ENCODE measurements around the gene TECPR2.

Gene TECPR2

DNA sequence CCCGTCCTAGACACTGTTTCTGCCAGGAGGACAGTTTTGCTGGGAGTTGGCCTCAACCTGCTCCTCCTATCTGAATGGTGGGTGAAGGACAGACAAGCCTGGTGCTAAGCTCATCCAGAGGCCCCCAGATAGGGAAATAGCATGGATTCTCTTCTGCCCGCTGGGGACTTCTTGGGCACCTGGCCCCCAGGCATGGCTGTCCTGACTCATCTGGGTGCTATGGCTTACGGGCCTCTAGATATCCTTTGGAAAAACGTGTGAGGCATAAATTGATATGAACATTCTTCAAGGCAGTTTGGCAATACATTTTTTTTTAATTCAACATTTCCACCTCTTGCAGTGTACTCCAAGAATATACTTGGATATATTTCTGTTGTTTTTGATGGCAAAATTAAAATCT is 8.6 kb downstream of the TECPR2 start:
- no peak for DNase-seq (ENCODE audit: low read depth in 2 of 2, low spot score in 1 of 2)

- no peak for DNase-seq (ENCODE audit: low read depth in 2 of 2, low spot score in 1 of 2)
These were observed 10.4 kb downstream of the TECPR2 start for GRCh38 chr14:102373110-102373509.

DNA sequence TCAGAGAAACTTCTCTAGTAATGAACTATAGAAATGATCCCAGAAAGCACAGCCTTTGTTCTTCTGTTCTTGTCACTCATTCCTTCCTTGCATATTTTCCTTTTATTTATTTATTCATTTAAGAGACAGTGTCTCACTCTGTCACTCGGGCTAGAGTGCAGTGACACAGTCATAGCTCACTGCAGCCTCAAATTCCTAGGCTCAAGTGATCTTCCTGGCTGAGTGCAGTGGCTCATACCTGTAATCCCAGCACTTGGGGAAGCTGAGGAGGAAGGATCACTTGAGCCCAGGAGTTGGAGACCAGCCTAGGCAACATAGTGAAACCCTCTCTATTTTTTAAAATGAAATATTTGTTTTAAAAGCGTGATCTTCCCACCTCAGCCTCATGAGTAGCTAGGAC is 11.5 kb downstream of the TECPR2 start:
- DNase-seq (ENCODE audit: low read depth in 2 of 2, low spot score in 1 of 2): no peak

- DNase-seq (ENCODE audit: low read depth in 2 of 2, low spot score in 1 of 2): no peak
These were observed 12.4 kb downstream of the TECPR2 start for GRCh38 chr14:102375119-102375518.

GRCh38 chr14:102377696-102378095 is 15.0 kb downstream of the TECPR2 start:
- DNase-seq (ENCODE audit: low read depth in 2 of 2, low spot score in 1 of 2): no peak

- DNase-seq (ENCODE audit: low read depth in 2 of 2, low spot score in 1 of 2): no peak
These were observed 16.1 kb downstream of the TECPR2 start for GRCh38 chr14:102378830-102379229.

DNA sequence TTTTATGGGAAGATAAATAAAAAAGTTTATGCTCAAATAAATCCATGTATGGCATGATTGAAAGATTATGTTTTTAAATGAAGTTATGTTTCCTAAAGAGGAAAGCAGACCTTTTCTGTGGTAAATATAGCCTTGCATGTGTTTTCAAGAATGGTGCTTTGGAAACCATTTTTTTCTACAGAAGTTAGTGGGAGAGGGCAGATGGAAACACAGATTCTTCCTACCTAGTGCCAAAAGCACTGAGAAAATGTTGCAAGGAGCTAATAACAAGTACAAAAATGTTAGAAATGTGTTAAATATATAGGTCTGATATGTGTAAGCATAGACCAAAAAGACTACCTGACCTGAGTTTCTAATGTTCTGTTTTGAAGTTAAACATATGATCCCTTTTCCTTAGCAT is 24.3 kb downstream of the TECPR2 start:
- no peak for DNase-seq (ENCODE audit: low read depth in 2 of 2, low spot score in 1 of 2)

DNA sequence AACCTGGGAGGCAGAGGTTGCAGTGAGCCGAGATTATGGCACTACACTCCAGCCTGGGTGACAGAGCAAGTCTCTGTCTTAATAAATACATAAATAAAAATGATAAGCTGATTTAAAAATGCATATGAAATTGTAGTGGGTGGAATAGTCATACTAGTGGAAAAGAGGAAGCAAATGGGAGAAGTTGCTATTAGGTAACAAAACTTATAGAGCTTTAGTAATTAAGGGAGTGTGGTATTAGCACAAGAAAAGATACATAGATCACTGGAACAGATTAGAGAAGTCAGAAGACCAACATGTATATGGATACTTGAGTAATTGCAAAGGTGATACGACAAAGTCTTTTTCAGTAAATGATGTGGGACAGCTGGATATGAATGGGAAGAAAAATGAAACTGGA is 26.5 kb downstream of the TECPR2 start:
- DNase-seq (ENCODE audit: low read depth in 2 of 2, low spot score in 1 of 2): no peak

DNA sequence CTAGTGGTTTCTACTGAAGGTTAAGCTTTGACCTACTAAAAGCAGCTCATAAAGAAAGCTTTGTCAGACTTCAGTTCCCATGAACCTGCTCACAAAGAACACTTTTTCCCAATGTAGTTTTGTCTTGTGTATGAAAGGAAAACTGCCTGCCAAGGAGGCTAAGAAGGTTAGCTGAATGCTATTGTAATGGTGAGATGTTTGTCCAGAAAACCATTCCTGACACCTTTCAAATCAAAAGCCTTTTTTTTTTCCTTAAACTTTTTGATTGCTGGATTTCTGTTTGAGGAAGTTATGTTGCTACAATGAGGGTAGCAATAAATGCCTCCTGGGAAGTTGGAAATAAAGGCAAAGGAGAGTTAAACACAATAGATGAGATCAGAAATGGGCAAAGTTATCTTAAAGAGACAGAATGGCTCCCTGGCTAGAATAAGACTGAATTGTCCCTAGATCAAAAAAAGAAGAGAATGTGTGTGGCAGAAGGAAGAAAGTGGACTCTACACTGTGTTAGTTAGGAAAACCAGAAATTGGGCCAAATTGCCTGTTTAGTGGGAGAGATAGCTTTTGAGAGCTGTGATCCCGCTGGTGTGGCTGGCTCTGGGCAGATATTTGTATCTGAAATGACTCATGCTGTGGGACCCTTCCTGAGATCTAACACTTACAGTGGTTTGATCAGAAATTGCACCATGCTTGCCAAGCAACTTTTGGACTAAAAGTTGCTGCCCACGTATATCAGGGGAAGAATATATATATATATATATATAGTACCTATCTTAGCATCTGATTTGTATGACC is 27.5 kb downstream of the TECPR2 start:
- no peak for DNase-seq (ENCODE audit: low read depth in 2 of 2, low spot score in 1 of 2)

- no peak for DNase-seq (ENCODE audit: low read depth in 2 of 2, low spot score in 1 of 2)
These were observed 29.8 kb downstream of the TECPR2 start for GRCh38 chr14:102392506-102392905.

- DNase-seq (ENCODE audit: low read depth in 2 of 2, low spot score in 1 of 2): no peak
These were observed 32.1 kb downstream of the TECPR2 start for GRCh38 chr14:102394717-102395375.

GRCh38 chr14:102396521-102396920 is 33.8 kb downstream of the TECPR2 start:
- no peak for DNase-seq (ENCODE audit: low read depth in 2 of 2, low spot score in 1 of 2)

- DNase-seq (ENCODE audit: low read depth in 2 of 2, low spot score in 1 of 2): no peak
These were observed 40.3 kb downstream of the TECPR2 start for GRCh38 chr14:102403028-102403427.

DNA sequence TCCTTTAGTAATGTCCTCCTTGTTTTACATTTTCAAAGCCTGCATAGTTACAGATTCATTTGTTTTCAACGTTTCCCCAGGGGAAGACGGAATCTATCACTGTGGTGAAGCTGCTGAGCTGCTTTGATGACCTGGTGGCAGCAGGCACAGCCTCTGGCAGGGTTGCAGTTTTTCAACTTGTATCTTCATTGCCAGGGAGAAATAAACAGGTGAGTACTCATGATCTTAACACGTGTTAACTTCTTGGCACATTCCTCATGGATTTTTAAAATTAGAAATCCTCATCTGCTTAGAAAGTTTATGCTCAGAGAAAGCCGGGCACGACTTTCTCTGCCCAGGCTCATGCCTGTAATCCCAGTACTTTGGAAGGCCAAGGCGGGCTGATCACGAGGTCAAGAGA is 44.5 kb downstream of the TECPR2 start:
- no peak for DNase-seq (ENCODE audit: low read depth in 2 of 2, low spot score in 1 of 2)

GRCh38 chr14:102408724-102409123 is 46.0 kb downstream of the TECPR2 start:
- DNase-seq (ENCODE audit: low read depth in 2 of 2, low spot score in 1 of 2): no peak

GRCh38 chr14:102415671-102416070 is 52.9 kb downstream of the TECPR2 start:
- DNase-seq (ENCODE audit: low read depth in 2 of 2, low spot score in 1 of 2): no peak

GRCh38 chr14:102417001-102417431 is 54.3 kb downstream of the TECPR2 start:
- DNase-seq (ENCODE audit: low read depth in 2 of 2, low spot score in 1 of 2): no peak

GRCh38 chr14:102417646-102418045 is 54.9 kb downstream of the TECPR2 start:
- no peak for DNase-seq (ENCODE audit: low read depth in 2 of 2, low spot score in 1 of 2)

DNA sequence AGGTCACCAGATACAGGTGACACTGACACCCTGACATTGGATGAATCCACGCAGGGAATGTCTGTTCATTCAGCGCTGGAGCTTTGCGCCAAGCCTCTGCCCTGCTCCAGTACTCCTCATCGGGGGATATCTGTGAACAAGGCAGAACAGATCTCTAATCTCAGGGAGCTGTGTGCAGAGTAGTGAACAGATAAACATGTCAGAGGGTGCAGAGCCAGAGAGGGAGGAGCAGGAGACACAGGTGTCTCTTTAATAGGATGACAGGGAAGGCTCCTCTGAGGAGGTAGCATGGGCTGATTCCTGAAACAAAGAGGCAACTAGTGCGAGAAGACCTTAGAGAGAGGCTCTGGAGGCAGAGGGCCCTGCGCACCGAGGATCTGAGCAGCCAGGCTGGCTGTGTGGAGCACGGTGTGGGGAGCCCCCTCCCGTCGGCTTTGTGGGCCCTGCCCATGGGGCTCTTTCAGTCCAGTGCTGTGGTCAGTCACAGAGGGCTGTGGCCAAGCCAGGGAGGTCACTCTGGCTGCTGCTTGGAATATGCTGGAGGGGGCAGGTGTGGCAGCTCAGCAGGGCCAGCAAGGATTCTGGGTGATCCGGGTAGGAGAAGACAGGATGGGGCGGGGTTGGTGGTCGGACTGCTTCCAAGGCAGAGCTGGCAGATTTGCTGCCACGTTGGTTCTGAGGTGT is 55.6 kb downstream of the TECPR2 start:
- DNase-seq (ENCODE audit: low read depth in 2 of 2, low spot score in 1 of 2): no peak

- DNase-seq (ENCODE audit: low read depth in 2 of 2, low spot score in 1 of 2): no peak
These were observed 56.1 kb downstream of the TECPR2 start for GRCh38 chr14:102418853-102419240.

GRCh38 chr14:102419276-102419675 is 56.5 kb downstream of the TECPR2 start:
- no peak for DNase-seq (ENCODE audit: low read depth in 2 of 2, low spot score in 1 of 2)

- no peak for DNase-seq (ENCODE audit: low read depth in 2 of 2, low spot score in 1 of 2)
These were observed 57.0 kb downstream of the TECPR2 start for GRCh38 chr14:102419716-102420115.
